Left ventricle myocardium inferior (tissue), 1 donor: ENCODE results near the gene CUBN. TPM values are rescaled to one million over a fixed set of nuclear protein-coding genes. Genes with fewer than 3 reads are reported as not detected.

Experiments used
- DNase-seq: peaks from one replicate; pipeline ENCODE4 v3.0.0-alpha.2; 2020
- H3K27ac ChIP-seq: fragments of 200-600 bp; replicated peaks from 2 replicates; pipeline ENCODE4 v1.8.0; 2021
- H3K27me3 ChIP-seq: fragments of 200-600 bp; 2 replicates; pipeline ENCODE4 v1.8.0; 2021; ENCODE audit warnings: low read depth
- H3K36me3 ChIP-seq: fragments of 200-600 bp; 2 replicates; pipeline ENCODE4 v1.8.0; 2021
- H3K4me1 ChIP-seq: fragments of 200-600 bp; 2 replicates; pipeline ENCODE4 v1.8.0; 2021
- H3K4me3 ChIP-seq: fragments of 200-600 bp; 2 replicates; pipeline ENCODE4 v1.8.0; 2021; ENCODE audit warnings: mild to moderate bottlenecking, moderate library complexity
- H3K9me3 ChIP-seq: fragments of 200-600 bp; replicated peaks from 2 replicates; pipeline ENCODE4 v1.8.0; 2021
- CTCF ChIP-seq: fragments of 200-600 bp; IDR thresholded peaks from 2 replicates; pipeline ENCODE4 v1.8.0; 2021; ENCODE audit warnings: antibody characterized with exemption, mild to moderate bottlenecking, borderline replicate concordance
- intact Hi-C: fragments of 100-400 bp; cut with micrococcal nuclease; formaldehyde crosslinking; loops from one replicate; pipeline ENCODE4 v1.11.0; 2022
- total RNA-seq: library from RNA; stranded (reverse); fragmentation: NEBNext Ultra II Directional; extraction: Animal tissue kit (Norgen Biotek cat#: 25700); gene quantifications from one replicate; pipeline ENCODE4 v1.2.1, GENCODE V29; 2021
- donor health status: DM: no; HTN: yes; CAD: no; lungs with severe emphysema.

The CUBN gene
- total RNA-seq, 1 donor from 2014 or later, result 0.44 TPM

DNA sequence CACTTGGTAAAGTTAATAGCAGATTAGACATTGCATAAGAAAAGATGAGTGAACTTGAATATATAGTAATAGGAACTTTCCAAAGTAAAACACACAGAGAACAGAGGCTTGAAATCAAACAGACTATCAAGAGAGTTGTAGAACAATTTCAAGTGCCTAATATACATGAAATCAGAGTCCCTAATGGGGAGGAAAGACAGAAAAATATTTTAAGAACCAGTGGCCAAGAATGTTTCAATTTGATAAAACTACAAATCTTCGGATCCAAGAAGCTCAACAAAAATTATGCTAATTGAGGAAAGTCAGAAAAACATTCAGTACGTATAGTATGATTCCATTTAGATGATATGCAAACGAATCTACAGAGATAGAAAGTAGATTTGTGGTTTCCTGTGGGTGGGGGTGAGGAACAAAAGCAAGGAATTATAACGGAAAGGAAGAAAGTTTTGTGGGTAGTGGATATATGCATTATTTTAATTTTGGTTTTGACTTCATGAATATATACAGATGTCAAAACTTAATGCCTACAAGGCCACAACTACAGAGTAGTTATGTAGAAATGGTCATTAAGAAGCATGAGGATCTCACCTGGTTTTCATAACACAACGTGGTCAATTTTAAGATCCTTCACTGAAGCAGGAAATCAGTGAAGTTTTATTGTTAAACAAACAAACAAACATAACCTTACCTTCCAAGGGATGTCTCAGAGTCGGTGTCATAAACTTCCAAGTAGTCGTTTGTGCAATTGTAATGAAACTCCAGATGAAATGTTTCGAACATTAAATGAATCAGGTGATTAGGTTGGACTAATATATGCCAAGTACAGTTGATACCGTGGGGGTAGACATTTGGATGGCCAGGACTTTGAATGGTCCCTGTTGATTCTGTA, 62.0 kb downstream of the CUBN start:
- TF ChIP-seq CTCF, result no peak
- intact Hi-C loops, result no loop called here
- Histone ChIP-seq H3K27ac (no peak overlapping the region), H3K4me1 (peaks cover 10% of the 10 kb centered on the region), H3K9me3 (no peaks in the 10 kb centered on the region), H3K4me3 (no peak overlapping the region), H3K27me3 (no peaks in the 10 kb centered on the region), H3K36me3 (no peaks in the 10 kb centered on the region)
- DNase-seq, result no peak

DNA sequence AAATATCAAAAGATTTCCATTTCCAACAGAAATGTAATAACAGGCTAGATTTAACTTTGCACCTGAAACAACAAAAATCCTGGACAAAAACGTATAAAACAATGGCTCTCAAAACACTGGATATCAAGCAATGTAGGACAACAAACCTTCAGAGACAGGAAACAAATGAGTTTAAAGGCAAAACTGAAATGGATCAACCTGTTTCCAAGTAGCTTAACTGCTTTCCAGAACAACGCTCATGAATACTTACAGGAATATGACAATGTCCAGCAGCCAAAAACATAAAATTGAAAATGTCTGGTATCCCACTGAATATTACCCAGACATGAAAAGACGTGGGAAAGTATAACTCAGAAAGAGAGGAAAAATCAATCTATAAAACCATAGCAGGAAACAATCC, 62.8 kb downstream of the CUBN start:
- H3K27me3 ChIP-seq, result no peaks in the 10 kb centered on the region
- DNase-seq, result no peak

DNA sequence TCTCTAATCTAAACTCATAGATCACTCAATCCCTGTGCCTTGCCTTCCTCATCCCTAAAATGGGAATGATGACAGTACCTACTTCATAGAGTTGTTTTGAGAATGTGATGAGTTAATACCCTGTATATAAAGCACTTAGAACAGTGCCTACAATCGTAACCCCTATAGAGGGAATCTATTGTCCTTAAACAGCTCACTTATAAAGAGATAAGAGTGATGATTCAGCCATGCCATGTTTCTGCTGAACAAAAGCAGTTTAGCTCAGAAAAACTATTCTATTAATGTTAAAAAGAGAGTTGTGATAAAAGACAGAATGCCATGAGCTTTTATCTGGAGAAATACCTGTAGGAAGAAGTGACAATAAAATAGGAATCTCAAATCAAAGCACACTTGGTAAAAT, 63.6 kb downstream of the CUBN start:
- DNase-seq, result no peak
- Histone ChIP-seq H3K27ac (no peak overlapping the region), H3K4me1 (peaks cover 18% of the 10 kb centered on the region), H3K4me3 (no peak overlapping the region), H3K27me3 (no peaks in the 10 kb centered on the region), H3K9me3 (no peaks in the 10 kb centered on the region), H3K36me3 (no peaks in the 10 kb centered on the region)
- TF ChIP-seq CTCF, result no peak
- intact Hi-C loops, result no loop called here

More for the DNA sequence above, 62.8 kb downstream of the CUBN start:
- intact Hi-C loops, result no loop called here
- no peak for TF ChIP-seq CTCF
- no peak overlapping the region for H3K4me3 ChIP-seq
- no peaks in the 10 kb centered on the region for H3K9me3 ChIP-seq
- H3K27ac ChIP-seq, result no peak overlapping the region
- H3K36me3 ChIP-seq, result no peaks in the 10 kb centered on the region
- peaks cover 18% of the 10 kb centered on the region for H3K4me1 ChIP-seq

DNA sequence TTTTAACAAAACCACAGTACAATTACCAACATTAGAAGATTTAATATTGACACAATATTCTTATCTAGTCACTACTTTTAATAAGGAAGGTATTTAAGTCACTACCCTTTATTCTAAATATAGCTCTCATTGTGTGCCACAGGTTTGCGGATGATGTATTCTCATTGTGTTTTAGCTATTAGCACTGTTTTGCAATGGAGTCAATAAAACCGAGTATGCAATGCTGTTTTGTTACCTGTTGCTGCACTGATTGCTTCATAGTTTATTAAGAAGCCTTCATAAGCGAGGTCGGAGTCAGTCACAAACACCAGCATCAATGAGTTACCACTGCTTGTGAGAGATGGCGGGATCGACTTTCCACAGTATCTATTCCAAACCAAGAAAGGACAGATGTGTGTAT, 64.3 kb downstream of the CUBN start:
- Histone ChIP-seq H3K27ac (no peak overlapping the region), H3K4me3 (no peak overlapping the region), H3K27me3 (no peaks in the 10 kb centered on the region), H3K4me1 (peaks cover 18% of the 10 kb centered on the region), H3K36me3 (no peaks in the 10 kb centered on the region), H3K9me3 (no peaks in the 10 kb centered on the region)
- DNase-seq, result no peak
- no peak for TF ChIP-seq CTCF
- intact Hi-C loops, result no loop called here

- intact Hi-C loops, result no loop called here
- no peak for DNase-seq
- H3K36me3 ChIP-seq, result no peaks in the 10 kb centered on the region
Observed at GRCh38 chr10:17064435-17064834, 65.2 kb downstream of the CUBN start.

More at GRCh38 chr10:17064435-17064834, 65.2 kb downstream of the CUBN start:
- no peak overlapping the region for H3K4me3 ChIP-seq
- peaks cover 18% of the 10 kb centered on the region for H3K4me1 ChIP-seq
- no peaks in the 10 kb centered on the region for H3K9me3 ChIP-seq
- no peaks in the 10 kb centered on the region for H3K27me3 ChIP-seq
- H3K27ac ChIP-seq, result no peak overlapping the region
- TF ChIP-seq CTCF, result no peak
